H1 (cell line): ENCODE results near the gene PCYT1B. TPM values are rescaled to one million over a fixed set of nuclear protein-coding genes. Genes with fewer than 3 reads are reported as not detected.

Source experiments
- CTCF ChIA-PET: fragments of 300-600 bp; sonication (Branson Sonifier 250); formaldehyde crosslinking; loops from one replicate; lab custom pipeline; 2021; ENCODE audit not compliant: partially characterized antibody; lab: Charles Lee
- POLR2A ChIA-PET: fragments of 300-600 bp; sonication (Branson Sonifier 250); formaldehyde crosslinking; loops from one replicate; lab custom pipeline; 2021; ENCODE audit warnings: inconsistent platforms; ENCODE audit not compliant: partially characterized antibody; lab: Charles Lee
- DNase-seq, 2 experiments: peaks; one replicate each; pipeline versions ENCODE4 v3.0.0 to v3.0.0-alpha.2; 2010 to 2022; ENCODE audit warnings: low spot score in 2 of 2, low read depth in 1 of 2, mixed read lengths in 1 of 2
- FAIRE-seq: peaks from 2 replicates; lab custom pipeline; 2011; peaks lifted over from hg19 to GRCh38; lab: Jason Lieb, UNC
- H2AFZ ChIP-seq: 2 replicates; pipeline ENCODE4 v1.8.1; 2012; ENCODE audit warnings: low read length, inconsistent platforms
- H2AK5ac ChIP-seq: 2 replicates; pipeline ENCODE4 v1.6.1; 2013; ENCODE audit warnings: low read depth, low read length
- H2BK120ac ChIP-seq: replicated peaks from 2 replicates; pipeline ENCODE3; 2013; ENCODE audit warnings: low read depth, low read length, inconsistent platforms
- H2BK12ac ChIP-seq: 2 replicates; pipeline ENCODE4 v1.6.1; 2013; ENCODE audit warnings: low read depth, low read length
- H2BK15ac ChIP-seq: 2 replicates; pipeline ENCODE4 v1.6.1; 2013; ENCODE audit warnings: low read length
- H2BK20ac ChIP-seq: 2 replicates; pipeline ENCODE4 v1.6.1; 2013; ENCODE audit warnings: low read length
- H2BK5ac ChIP-seq: 2 replicates; pipeline ENCODE4 v1.6.1; 2013; ENCODE audit warnings: low read depth, low read length
- H3K14ac ChIP-seq: 2 replicates; pipeline ENCODE4 v1.6.1; 2013; ENCODE audit warnings: inconsistent platforms; ENCODE audit not compliant: insufficient read length
- H3K18ac ChIP-seq: 2 replicates; pipeline ENCODE4 v1.6.1; 2013; ENCODE audit warnings: low read length; ENCODE audit errors: extremely low read depth
- H3K23ac ChIP-seq: 2 replicates; pipeline ENCODE4 v1.6.1; 2013; ENCODE audit warnings: inconsistent platforms; ENCODE audit not compliant: insufficient read length
- H3K23me2 ChIP-seq: 2 replicates; pipeline ENCODE4 v1.6.1; 2013; ENCODE audit warnings: low read depth, low read length
- H3K27ac ChIP-seq: 2 replicates; pipeline ENCODE4 v1.6.1; 2011; ENCODE audit warnings: low read depth, low read length, inconsistent platforms
- H3K27me3 ChIP-seq, 4 experiments: replicated peaks in 1 of 4; 1 replicate in 1 of 4; 2 replicates in 3 of 4; pipeline versions ENCODE4 v1.6.1 to v1.8.1; 2011 to 2013; ENCODE audit warnings: low read length in 3 of 4, mild to moderate bottlenecking in 3 of 4, inconsistent platforms in 2 of 4, mixed read lengths in 2 of 4, moderate library complexity in 1 of 4; ENCODE audit not compliant: control insufficient read depth in 3 of 4, insufficient read depth in 3 of 4; ENCODE audit errors: extremely low read depth in 1 of 4
- H3K36me3 ChIP-seq, 4 experiments: 2 replicates each; pipeline versions ENCODE4 v1.6.1 to v1.8.1; 2011 to 2013; ENCODE audit warnings: mild to moderate bottlenecking in 4 of 4, low read length in 3 of 4, moderate library complexity in 2 of 4, control low read depth in 1 of 4, inconsistent platforms in 1 of 4; ENCODE audit not compliant: insufficient read depth in 4 of 4, control insufficient read depth in 2 of 4
- H3K4ac ChIP-seq: replicated peaks from 2 replicates; pipeline ENCODE3; 2013; ENCODE audit warnings: low read length, low read depth, mixed read lengths, inconsistent platforms; ENCODE audit not compliant: insufficient read length
- H3K4me1 ChIP-seq, 4 experiments: replicated peaks in 1 of 4; 1 replicate in 1 of 4; 2 replicates in 3 of 4; pipeline versions ENCODE4 v1.6.1 to v1.8.1; 2011 to 2013; ENCODE audit warnings: low read length in 3 of 4, inconsistent platforms in 2 of 4, mixed read lengths in 1 of 4; ENCODE audit not compliant: insufficient read depth in 4 of 4, control insufficient read depth in 3 of 4
- H3K4me2 ChIP-seq, 2 experiments: 2 replicates each; pipeline versions ENCODE4 v1.6.1 to v1.8.1; 2011 to 2013; ENCODE audit warnings: low read depth in 2 of 2, low read length in 2 of 2, control low read depth in 1 of 2, inconsistent platforms in 1 of 2, mild to moderate bottlenecking in 1 of 2; ENCODE audit not compliant: insufficient read depth in 1 of 2
- H3K4me3 ChIP-seq, 4 experiments: fragments of 200-600, 300-600 bp in 1 of 4; sonication (generic), shearing (Covaris generic), sonication (Bioruptor Twin) in 1 of 4; 2 replicates each; pipeline versions ENCODE4 v1.5.1 to v1.8.1; 2011 to 2016; ENCODE audit warnings: low read length in 4 of 4, low read depth in 3 of 4, control low read depth in 2 of 4, inconsistent platforms in 2 of 4, mild to moderate bottlenecking in 2 of 4, mixed read lengths in 1 of 4, moderate library complexity in 1 of 4; ENCODE audit not compliant: insufficient read depth in 2 of 4; ENCODE audit errors: extremely low read depth in 1 of 4
- H3K56ac ChIP-seq: replicated peaks from 2 replicates; pipeline ENCODE3; 2013; ENCODE audit warnings: low read depth, mild to moderate bottlenecking, mixed read lengths, low read length, inconsistent platforms; ENCODE audit not compliant: insufficient read length
- H3K79me1 ChIP-seq: 2 replicates; pipeline ENCODE4 v1.6.1; 2013; ENCODE audit warnings: low read depth, low read length, control low read depth
- H3K79me2 ChIP-seq, 2 experiments: 2 replicates each; pipeline versions ENCODE4 v1.6.1 to v1.8.1; 2012 to 2013; ENCODE audit warnings: low read length in 2 of 2, mild to moderate bottlenecking in 2 of 2, inconsistent platforms in 1 of 2; ENCODE audit not compliant: insufficient read depth in 2 of 2, control insufficient read depth in 1 of 2
- H3K9ac ChIP-seq, 4 experiments: replicated peaks in 1 of 4; 1 replicate in 1 of 4; 2 replicates in 3 of 4; pipeline versions ENCODE4 v1.6.1 to v1.8.1; 2011 to 2013; ENCODE audit warnings: low read depth in 3 of 4, low read length in 3 of 4, control low read depth in 2 of 4, mild to moderate bottlenecking in 2 of 4, moderate library complexity in 2 of 4, inconsistent platforms in 1 of 4; ENCODE audit errors: extremely low read depth in 1 of 4
- H3K9me3 ChIP-seq, 2 experiments: 2 replicates each; pipeline versions ENCODE4 v1.6.1 to v1.8.1; 2012 to 2013; ENCODE audit warnings: mild to moderate bottlenecking in 2 of 2, moderate library complexity in 2 of 2, control low read depth in 1 of 2, inconsistent platforms in 1 of 2, low read depth in 1 of 2, low read length in 1 of 2, mixed read lengths in 1 of 2; ENCODE audit not compliant: insufficient read depth in 2 of 2
- H4K20me1 ChIP-seq, 2 experiments: replicated peaks in 1 of 2; 2 replicates each; pipeline versions ENCODE3 to v1.8.1; 2011 to 2013; ENCODE audit warnings: inconsistent platforms in 2 of 2, low read length in 2 of 2, mild to moderate bottlenecking in 1 of 2; ENCODE audit not compliant: insufficient read depth in 2 of 2, control insufficient read depth in 1 of 2
- H4K5ac ChIP-seq: 2 replicates; pipeline ENCODE4 v1.6.1; 2013; ENCODE audit warnings: low read length, low read depth, mixed read lengths, inconsistent platforms; ENCODE audit not compliant: insufficient read length
- H4K8ac ChIP-seq: 2 replicates; pipeline ENCODE4 v1.8.0; 2013; ENCODE audit warnings: mild to moderate bottlenecking, moderate library complexity, low read length, inconsistent platforms; ENCODE audit not compliant: insufficient read depth; ENCODE audit errors: extremely low read depth
- H4K91ac ChIP-seq: replicated peaks from 2 replicates; pipeline ENCODE3; 2013; ENCODE audit warnings: low read length, mixed read lengths, inconsistent platforms; ENCODE audit not compliant: insufficient read length
- ATF3 ChIP-seq: IDR thresholded peaks from 2 replicates; pipeline ENCODE4 v1.6.1; 2011; ENCODE audit warnings: low read depth, mild to moderate bottlenecking, low read length; ENCODE audit not compliant: insufficient read depth
- CBX8 ChIP-seq: fragments of 300-800, 300-1000 bp; sonication (generic); IDR thresholded peaks from 2 replicates; pipeline ENCODE4 v1.7.1; 2016; ENCODE audit warnings: low read depth, low read length, borderline replicate concordance
- HDAC2 ChIP-seq, 2 experiments: fragments of 300-600 bp in 1 of 2; sonication (generic) in 1 of 2; IDR thresholded peaks; 2 replicates each; pipeline ENCODE4 v1.6.1; 2011 to 2012; ENCODE audit warnings: low read depth in 2 of 2, low read length in 2 of 2, mild to moderate bottlenecking in 2 of 2, moderate library complexity in 2 of 2, borderline replicate concordance in 1 of 2, inconsistent platforms in 1 of 2
- MAX ChIP-seq: IDR thresholded peaks from 2 replicates; pipeline ENCODE4 v1.6.1; 2012; ENCODE audit warnings: inconsistent platforms
- TAF7 ChIP-seq: optimal IDR thresholded peaks from 2 replicates; pipeline ENCODE3; 2011; ENCODE audit warnings: low read depth, mild to moderate bottlenecking, inconsistent platforms, low read length, moderate library complexity, borderline replicate concordance
- WGBS, 2 experiments: shearing (Covaris generic) in 1 of 2; methylation state at CpG; one replicate each; pipeline versions ENCODE4 v1.1.6 to v1.1.7; 2013 to 2015; ENCODE audit warnings: low lambda C conversion rate in 2 of 2, mixed read lengths in 2 of 2, inconsistent platforms in 1 of 2, low coverage in 1 of 2, missing lambda C conversion rate in 1 of 2; ENCODE audit not compliant: insufficient replicate concordance in 2 of 2, insufficient coverage in 1 of 2, insufficient read length in 1 of 2; ENCODE audit errors: extremely low coverage in 1 of 2, missing lambda C conversion rate in 1 of 2; 5-methylcytosine and 5-hydroxymethylcytosine counted together
- polyA plus RNA-seq, 7 experiments: library from polyadenylated mRNA; depleted of rRNA in 3 of 7; stranded (reverse) in 5 of 7; unstranded in 2 of 7; fragments of >200 nt in 5 of 7; fragments of 200-250 nt in 2 of 7; gene quantifications; 1 replicate in 5 of 7; 2 replicates in 1 of 7; 4 replicates in 1 of 7; pipeline versions ENCODE4 v1.2.1 to v1.2.3, GENCODE V29; 2011 to 2013; ENCODE audit warnings: missing spikeins in 2 of 7, mixed read lengths in 2 of 7
- total RNA-seq: library from RNA; stranded (reverse); fragmentation: NEBNext Ultra II Directional; extraction: Animal tissue kit (Norgen Biotek cat#: 25700); gene quantifications from 2 replicates; pipeline ENCODE4 v1.2.1, GENCODE V29; 2021

PCYT1B gene
- total and polyA plus RNA-seq, 2 of the 8 experiments (the other 6 are each of a cell fraction or from before 2014, with no cell fraction given), result 17.9 to 30.6 TPM

- Histone ChIP-seq H4K5ac (no peak overlapping the region), H3K79me1 (no peaks in the 10 kb centered on the region), H3K23me2 (no peaks in the 10 kb centered on the region), H2AK5ac (no peak overlapping the region), H2BK5ac (no peak overlapping the region), H3K27ac (no peak overlapping the region), H3K36me3 (no peaks in the 10 kb centered on the region), H3K4me2 (no peak overlapping the region), H3K4me3 (no peak overlapping the region), H4K20me1 (no peaks in the 10 kb centered on the region), H2BK15ac (no peak overlapping the region), H3K4ac (no peak overlapping the region), H2BK120ac (no peak overlapping the region), H2AFZ (no peak overlapping the region), H3K56ac (no peak overlapping the region), H3K9me3 (no peaks in the 10 kb centered on the region), H4K8ac (no peak overlapping the region), H3K27me3 (no peaks in the 10 kb centered on the region), H3K79me2 (no peaks in the 10 kb centered on the region), H2BK20ac (no peak overlapping the region), H3K4me1 (no peaks in the 10 kb centered on the region; a peak in 1 of 7 replicates), H4K91ac (no peak overlapping the region), H3K14ac (no peak overlapping the region), H3K18ac (no peak overlapping the region), H3K9ac (no peak overlapping the region), H2BK12ac (no peak overlapping the region), H3K23ac (no peak overlapping the region)
- TF ChIP-seq CBX8 (no peak), ATF3 (no peak), HDAC2 (IDR thresholded peaks at IDR 0.05; ENCODE audit: borderline replicate concordance in 1 of 2, low read depth in 2 of 2, low read length in 2 of 2) (no peak), TAF7 (no peak), MAX (no peak)
- WGBS, 2 experiments, result 98% methylated on average over 4 of the region's 4 CpGs; no CpG with 5 or more reads in 1 of the 2 experiments
- no peak for FAIRE-seq
- POLR2A ChIA-PET, result no interaction called here
- CTCF ChIA-PET, result no interaction called here
- DNase-seq, result no peak
Measured at GRCh38 chrX:24662352-24662751, 15.2 kb upstream of the PCYT1B start.
